Keratinocyte (primary cell): Measurements from ENCODE around the gene ZEB1. TPM values are rescaled to one million over a fixed set of nuclear protein-coding genes. Genes with fewer than 3 reads are reported as not detected.

Experiments
- DNase-seq: peaks from one replicate; pipeline ENCODE4 v3.0.0-alpha.2; 2011; ENCODE audit warnings: low read depth, missing footprints, low spot score
- FAIRE-seq: peaks from 2 replicates; lab custom pipeline; 2011; peaks lifted over from hg19 to GRCh38; lab: Jason Lieb, UNC
- H2AFZ ChIP-seq: 2 replicates; pipeline ENCODE4 v1.6.0; 2012; ENCODE audit warnings: low read length, control low read depth, inconsistent platforms; ENCODE audit not compliant: control insufficient read depth
- H3K27ac ChIP-seq: 2 replicates; pipeline ENCODE4 v1.5.1; 2011; ENCODE audit warnings: low read length; ENCODE audit not compliant: control insufficient read depth, insufficient read depth
- H3K27me3 ChIP-seq: 3 replicates; pipeline ENCODE4 v1.6.0; 2011; ENCODE audit warnings: low read length; ENCODE audit not compliant: control insufficient read depth, insufficient read depth; ENCODE audit errors: extremely low read depth
- H3K36me3 ChIP-seq, 2 experiments: 2 replicates in 1 of 2; 3 replicates in 1 of 2; pipeline ENCODE4 v1.5.1; 2011; ENCODE audit warnings: low read length in 2 of 2, mild to moderate bottlenecking in 1 of 2; ENCODE audit not compliant: control insufficient read depth in 2 of 2, insufficient read depth in 2 of 2; ENCODE audit errors: extremely low read depth in 1 of 2
- H3K4me1 ChIP-seq: 3 replicates; pipeline ENCODE4 v1.5.1; 2011; ENCODE audit warnings: low read length; ENCODE audit not compliant: control insufficient read depth, insufficient read depth; ENCODE audit errors: extremely low read depth
- H3K4me2 ChIP-seq: 3 replicates; pipeline ENCODE4 v1.6.0; 2011; ENCODE audit warnings: low read depth, low read length; ENCODE audit not compliant: control insufficient read depth, insufficient read depth; ENCODE audit errors: extremely low read depth
- H3K4me3 ChIP-seq, 3 experiments: fragments of 200-600 bp in 1 of 3; sonication (generic) in 1 of 3; 2 replicates in 2 of 3; 3 replicates in 1 of 3; pipeline ENCODE4 v1.5.1; 2011 to 2016; ENCODE audit warnings: low read length in 3 of 3, mild to moderate bottlenecking in 3 of 3, control low read depth in 2 of 3, inconsistent platforms in 1 of 3, low read depth in 1 of 3, mixed read lengths in 1 of 3, mixed run types in 1 of 3, moderate library complexity in 1 of 3; ENCODE audit not compliant: control insufficient read depth in 2 of 3, insufficient read depth in 2 of 3; ENCODE audit errors: extremely low read depth in 1 of 3
- H3K79me2 ChIP-seq: 2 replicates; pipeline ENCODE4 v1.6.0; 2012; ENCODE audit warnings: low read length; ENCODE audit not compliant: control insufficient read depth, insufficient read depth
- H3K9ac ChIP-seq: 3 replicates; pipeline ENCODE4 v1.6.0; 2011; ENCODE audit warnings: low read length; ENCODE audit not compliant: control insufficient read depth, insufficient read depth; ENCODE audit errors: extremely low read depth
- H3K9me1 ChIP-seq: 3 replicates; pipeline ENCODE4 v1.6.0; 2011; ENCODE audit warnings: low read length; ENCODE audit not compliant: control insufficient read depth, insufficient read depth; ENCODE audit errors: extremely low read depth
- H3K9me3 ChIP-seq: 2 replicates; pipeline ENCODE4 v1.5.1; 2012; ENCODE audit warnings: low read depth, low read length; ENCODE audit not compliant: control insufficient read depth
- H4K20me1 ChIP-seq: 3 replicates; pipeline ENCODE4 v1.6.0; 2011; ENCODE audit warnings: low read length; ENCODE audit not compliant: control insufficient read depth, insufficient read depth; ENCODE audit errors: extremely low read depth
- EZH2 ChIP-seq: IDR thresholded peaks from one replicate; pipeline ENCODE4 v1.6.1; 2012; ENCODE audit warnings: inconsistent platforms, mild to moderate bottlenecking, low read length, moderate library complexity
- dilution Hi-C: fragments of 300-500 bp; cut with MboI; formaldehyde crosslinking; loops from one replicate; pipeline ENCODE4 v1.7.0; 2020; ENCODE audit warnings: low sequenced_read_pairs; ENCODE audit not compliant: extremely low pct_ligation_motif_present
- polyA plus RNA-seq, 5 experiments: library from polyadenylated mRNA; depleted of rRNA in 3 of 5; stranded (reverse) in 3 of 5; stranded (forward) in 1 of 5; unstranded in 1 of 5; fragments of >200 nt; gene quantifications; 1 replicate in 1 of 5; 2 replicates in 3 of 5; 3 replicates in 1 of 5; pipeline versions ENCODE4 v1.2.1 to v1.2.3, GENCODE V29; 2011 to 2012; ENCODE audit warnings: missing spikeins in 2 of 5, low read depth in 1 of 5, low replicate concordance in 1 of 5
- TF ChIP-seq, protein P1 (sequence below), 3 experiments: IDR thresholded peaks in 1 of 3; conservative IDR thresholded peaks in 1 of 3; optimal IDR thresholded peaks in 1 of 3; 2 replicates in 2 of 3; 3 replicates in 1 of 3; pipeline versions ENCODE3 to v1.5.1; 2011; ENCODE audit warnings: low read length in 3 of 3, mild to moderate bottlenecking in 3 of 3, moderate library complexity in 2 of 3, control low read depth in 1 of 3, inconsistent platforms in 1 of 3; ENCODE audit not compliant: insufficient read depth in 2 of 3; ENCODE audit errors: extremely low read depth in 1 of 3

ZEB1 gene
- polyA plus RNA-seq, 1 donor (not counting 4 experiments of a cell fraction or from before 2014, with no cell fraction given) = 0.96 TPM

DNA sequence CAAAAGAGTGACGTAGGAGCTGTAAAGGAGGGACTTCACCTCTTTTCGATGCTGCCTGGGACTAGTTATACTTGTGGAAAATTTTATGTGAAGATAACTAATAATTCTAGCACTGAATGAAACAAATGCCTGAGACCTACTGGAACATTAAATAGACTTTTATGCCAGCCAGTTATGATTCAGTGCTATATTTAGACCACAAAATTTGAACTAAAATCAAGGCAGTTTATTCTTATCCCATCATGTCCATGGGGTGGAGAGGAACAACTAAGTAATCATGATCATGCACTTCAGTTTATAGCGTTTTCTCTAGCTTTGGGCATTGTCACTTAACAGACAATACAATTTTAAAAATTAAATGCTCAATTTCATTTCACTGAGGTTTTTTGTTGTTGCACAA lies 76.7 kb downstream of the ZEB1 start:
- Histone ChIP-seq H2AFZ (no peak overlapping the region), H4K20me1 (no peaks in the 10 kb centered on the region), H3K9me3 (no peaks in the 10 kb centered on the region), H3K9me1 (no peaks in the 10 kb centered on the region), H3K9ac (no peak overlapping the region), H3K27ac (no peak overlapping the region), H3K4me1 (no peaks in the 10 kb centered on the region), H3K4me2 (no peak overlapping the region), H3K36me3 (no peaks in the 10 kb centered on the region), H3K79me2 (no peaks in the 10 kb centered on the region), H3K4me3 (no peak overlapping the region), H3K27me3 (no peaks in the 10 kb centered on the region)
- no peak for TF ChIP-seq EZH2
- TF ChIP-seq, protein P1, sequence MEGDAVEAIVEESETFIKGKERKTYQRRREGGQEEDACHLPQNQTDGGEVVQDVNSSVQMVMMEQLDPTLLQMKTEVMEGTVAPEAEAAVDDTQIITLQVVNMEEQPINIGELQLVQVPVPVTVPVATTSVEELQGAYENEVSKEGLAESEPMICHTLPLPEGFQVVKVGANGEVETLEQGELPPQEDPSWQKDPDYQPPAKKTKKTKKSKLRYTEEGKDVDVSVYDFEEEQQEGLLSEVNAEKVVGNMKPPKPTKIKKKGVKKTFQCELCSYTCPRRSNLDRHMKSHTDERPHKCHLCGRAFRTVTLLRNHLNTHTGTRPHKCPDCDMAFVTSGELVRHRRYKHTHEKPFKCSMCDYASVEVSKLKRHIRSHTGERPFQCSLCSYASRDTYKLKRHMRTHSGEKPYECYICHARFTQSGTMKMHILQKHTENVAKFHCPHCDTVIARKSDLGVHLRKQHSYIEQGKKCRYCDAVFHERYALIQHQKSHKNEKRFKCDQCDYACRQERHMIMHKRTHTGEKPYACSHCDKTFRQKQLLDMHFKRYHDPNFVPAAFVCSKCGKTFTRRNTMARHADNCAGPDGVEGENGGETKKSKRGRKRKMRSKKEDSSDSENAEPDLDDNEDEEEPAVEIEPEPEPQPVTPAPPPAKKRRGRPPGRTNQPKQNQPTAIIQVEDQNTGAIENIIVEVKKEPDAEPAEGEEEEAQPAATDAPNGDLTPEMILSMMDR (optimal IDR thresholded peaks at IDR 0.05 in 1 of 3, IDR thresholded peaks at IDR 0.05 in 1 of 3, conservative IDR thresholded peaks at IDR 0.05 in 1 of 3; ENCODE audit: extremely low read depth in 1 of 3, insufficient read depth in 2 of 3, low read length in 3 of 3) = no peak
- no peak for DNase-seq
- FAIRE-seq = no peak
- dilution Hi-C loops = no loop called here

- H3K27ac ChIP-seq = no peak overlapping the region
- H3K79me2 ChIP-seq = no peaks in the 10 kb centered on the region
- H3K4me1 ChIP-seq = no peaks in the 10 kb centered on the region
- dilution Hi-C loops = no loop called here
- no peaks in the 10 kb centered on the region for H3K27me3 ChIP-seq
- H4K20me1 ChIP-seq = no peaks in the 10 kb centered on the region
- no peaks in the 10 kb centered on the region for H3K36me3 ChIP-seq
- no peak for FAIRE-seq
- H3K4me2 ChIP-seq = no peak overlapping the region
- H3K9me1 ChIP-seq = no peaks in the 10 kb centered on the region
- H2AFZ ChIP-seq = no peak overlapping the region
- no peak overlapping the region for H3K9ac ChIP-seq
- TF ChIP-seq, protein P1 (optimal IDR thresholded peaks at IDR 0.05 in 1 of 3, IDR thresholded peaks at IDR 0.05 in 1 of 3, conservative IDR thresholded peaks at IDR 0.05 in 1 of 3; ENCODE audit: extremely low read depth in 1 of 3, insufficient read depth in 2 of 3, low read length in 3 of 3) = no peak
- no peak for TF ChIP-seq EZH2
- DNase-seq = no peak
- no peak overlapping the region for H3K4me3 ChIP-seq
- no peaks in the 10 kb centered on the region for H3K9me3 ChIP-seq
These were observed 77.4 kb downstream of the ZEB1 start for GRCh38 chr10:31396376-31396775.
